GM23338 (cell line): ENCODE results near the gene CACNA2D3. TPM values are rescaled to one million over a fixed set of nuclear protein-coding genes. Genes with fewer than 3 reads are reported as not detected.

Experiments
- ATAC-seq: fragments of 200-7000 bp; cut with Tn5 transposase; 3 replicates; pipeline ENCODE4 v1.9.1; 2020
- DNase-seq: peaks from one replicate; pipeline ENCODE4 v3.0.0-alpha.2; 2015; ENCODE audit warnings: low spot score
- H2AFZ ChIP-seq: fragments of 200-600 bp; sonication (generic); 2 replicates; pipeline ENCODE4 v1.8.0; 2016; ENCODE audit warnings: antibody characterized with exemption, mild to moderate bottlenecking, moderate library complexity
- H3F3A ChIP-seq: fragments of 200-600 bp; sonication (generic); replicated peaks from 2 replicates; pipeline ENCODE4 v1.8.0; 2017; ENCODE audit warnings: antibody characterized with exemption, mixed run types, low read depth
- H3K27ac ChIP-seq: fragments of 200-600 bp; sonication (generic); 2 replicates; pipeline ENCODE4 v1.6.1; 2016; ENCODE audit warnings: low read depth
- H3K27me3 ChIP-seq: fragments of 200-600 bp; sonication (generic); 2 replicates; pipeline ENCODE4 v1.8.0; 2016; ENCODE audit warnings: mild to moderate bottlenecking, mixed run types, moderate library complexity; ENCODE audit not compliant: insufficient read depth
- H3K36me3 ChIP-seq: fragments of 200-600 bp; sonication (generic); 2 replicates; pipeline ENCODE4 v1.8.0; 2016; ENCODE audit warnings: mild to moderate bottlenecking; ENCODE audit not compliant: insufficient read depth
- H3K4me1 ChIP-seq: fragments of 200-600 bp; sonication (generic); 2 replicates; pipeline ENCODE4 v1.8.0; 2016; ENCODE audit warnings: mild to moderate bottlenecking, moderate library complexity; ENCODE audit not compliant: insufficient read depth
- H3K4me2 ChIP-seq: fragments of 200-600 bp; sonication (generic); 2 replicates; pipeline ENCODE4 v1.7.1; 2017; ENCODE audit warnings: mixed run types
- H3K4me3 ChIP-seq: fragments of 200-600 bp; sonication (generic); 2 replicates; pipeline ENCODE4 v1.6.1; 2016; ENCODE audit warnings: mixed run types
- H3K79me2 ChIP-seq: fragments of 200-600 bp; sonication (generic); replicated peaks from 2 replicates; pipeline ENCODE4 v1.8.0; 2017; ENCODE audit warnings: mild to moderate bottlenecking; ENCODE audit not compliant: insufficient read depth
- H3K9me2 ChIP-seq: fragments of 200-600 bp; sonication (generic); 2 replicates; pipeline ENCODE4 v1.8.0; 2017; ENCODE audit not compliant: insufficient read depth
- H4K20me1 ChIP-seq: fragments of 200-600 bp; sonication (generic); replicated peaks from 2 replicates; pipeline ENCODE4 v1.8.0; 2017; ENCODE audit warnings: mild to moderate bottlenecking; ENCODE audit not compliant: insufficient read depth
- H3K27ac Mint-ChIP-seq: 2 replicates; pipeline ENCODE4 v1.8.0; 2020; ENCODE audit warnings: inconsistent platforms, mild to moderate bottlenecking, moderate library complexity, mixed read lengths
- H3K27me3 Mint-ChIP-seq: 3 replicates; pipeline ENCODE4 v1.8.0; 2022; ENCODE audit warnings: low read depth, mild to moderate bottlenecking, moderate library complexity, mixed read lengths, inconsistent platforms; ENCODE audit not compliant: insufficient read depth, poor library complexity
- H3K36me3 Mint-ChIP-seq: 3 replicates; pipeline ENCODE4 v1.8.0; 2021; ENCODE audit warnings: low read depth, mild to moderate bottlenecking, inconsistent platforms, moderate library complexity, mixed read lengths
- H3K4me1 Mint-ChIP-seq: 3 replicates; pipeline ENCODE4 v1.8.0; 2020; ENCODE audit warnings: mild to moderate bottlenecking, inconsistent platforms, mixed read lengths
- H3K4me3 Mint-ChIP-seq: 3 replicates; pipeline ENCODE4 v1.8.0; 2021; ENCODE audit warnings: moderate library complexity, mild to moderate bottlenecking, inconsistent platforms, mixed read lengths
- H3K9me3 Mint-ChIP-seq: 3 replicates; pipeline ENCODE4 v1.8.0; 2020; ENCODE audit warnings: moderate library complexity, mild to moderate bottlenecking, inconsistent platforms, mixed read lengths
- CREB1 ChIP-seq: fragments of 250-450 bp; sonication (Bioruptor Pico); IDR thresholded peaks from 2 replicates; pipeline ENCODE4 v1.5.0; 2020; ENCODE audit warnings: low read depth, mild to moderate bottlenecking, moderate library complexity
- EZH2phosphoT487 ChIP-seq: fragments of 200-600 bp; sonication (generic); IDR thresholded peaks from one replicate; pipeline ENCODE4 v1.8.1; 2018; ENCODE audit warnings: antibody characterized with exemption; ENCODE audit not compliant: unreplicated experiment
- JUNB ChIP-seq: IDR thresholded peaks from one replicate; pipeline ENCODE4 v1.6.1; 2016; ENCODE audit warnings: antibody characterized with exemption; ENCODE audit not compliant: unreplicated experiment
- NANOG ChIP-seq: IDR thresholded peaks from 2 replicates; pipeline ENCODE4 v1.6.1; 2016; ENCODE audit warnings: antibody characterized with exemption, borderline replicate concordance
- POLR2AphosphoS5 ChIP-seq: IDR thresholded peaks from 2 replicates; pipeline ENCODE4 v1.6.1; 2016; ENCODE audit warnings: antibody characterized with exemption, low read depth
- STAT1 ChIP-seq: IDR thresholded peaks from one replicate; pipeline ENCODE4 v1.6.1; 2016; ENCODE audit warnings: antibody characterized with exemption; ENCODE audit not compliant: unreplicated experiment
- ZNF114 ChIP-seq: fragments of 250-450 bp; sonication (Bioruptor Pico); IDR thresholded peaks from 2 replicates; pipeline ENCODE4 v1.5.0; 2020; ENCODE audit warnings: mild to moderate bottlenecking, moderate library complexity
- ZNF331 ChIP-seq: fragments of 250-450 bp; sonication (Bioruptor Pico); IDR thresholded peaks from 2 replicates; pipeline ENCODE4 v1.5.0; 2020; ENCODE audit warnings: low read depth, mild to moderate bottlenecking, moderate library complexity
- polyA plus RNA-seq: library from polyadenylated mRNA; unstranded; fragments of >200 nt; fragmentation: Nextera tagmentation; extraction: Ambion mirVana; gene quantifications from 2 replicates; pipeline ENCODE4 v1.2.1, GENCODE V29; 2016
- total RNA-seq: library from RNA; depleted of rRNA; stranded (reverse); fragments of >200 nt; shearing (Covaris generic); gene quantifications from 2 replicates; pipeline ENCODE4 v1.2.3, GENCODE V29; 2014
- TF ChIP-seq, protein P1 (sequence below), 2 experiments: fragments of 200-600 bp in 1 of 2; sonication (generic) in 1 of 2; conservative IDR thresholded peaks; 2 replicates each; pipeline versions ENCODE4 v1.5.1 to v1.6.1; 2016 to 2017; ENCODE audit warnings: antibody characterized with exemption in 2 of 2, low read depth in 2 of 2, mild to moderate bottlenecking in 2 of 2, moderate library complexity in 1 of 2
- TF ChIP-seq, protein P2 (sequence below): IDR thresholded peaks from 2 replicates; pipeline ENCODE4 v1.6.1; 2016; ENCODE audit warnings: antibody characterized with exemption
- TF ChIP-seq, protein P3 (sequence below): IDR thresholded peaks from one replicate; pipeline ENCODE4 v1.6.1; 2018; ENCODE audit warnings: antibody characterized with exemption; ENCODE audit not compliant: unreplicated experiment

CACNA2D3 gene
- total and polyA plus RNA-seq, 2 experiments from 2014 or later, result 2.2 to 2.3 TPM

DNA sequence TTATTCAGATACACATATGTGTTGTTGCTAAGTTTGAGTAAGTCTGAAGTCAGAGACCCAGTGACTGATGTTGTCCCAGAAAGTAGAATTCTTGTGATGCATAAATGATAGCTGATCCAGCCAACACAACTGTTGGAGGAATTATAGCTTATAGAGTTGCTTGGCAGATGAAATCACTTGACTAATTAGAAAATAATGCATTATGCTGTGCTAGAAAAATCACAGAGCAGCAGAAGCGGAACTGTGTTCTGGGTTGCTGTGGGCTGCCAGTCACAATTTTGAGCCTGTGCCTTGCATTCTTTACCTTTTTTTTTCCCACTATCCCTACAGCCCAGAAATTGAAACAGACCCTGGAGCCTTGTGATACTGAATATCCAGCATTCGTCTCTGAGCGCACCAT lies 895.5 kb downstream of the CACNA2D3 start:
- no peaks in the 10 kb centered on the region for H3K36me3 Mint-ChIP-seq
- no peak overlapping the region for H3K4me3 Mint-ChIP-seq
- no peaks in the 10 kb centered on the region for H3K27me3 ChIP-seq

DNA sequence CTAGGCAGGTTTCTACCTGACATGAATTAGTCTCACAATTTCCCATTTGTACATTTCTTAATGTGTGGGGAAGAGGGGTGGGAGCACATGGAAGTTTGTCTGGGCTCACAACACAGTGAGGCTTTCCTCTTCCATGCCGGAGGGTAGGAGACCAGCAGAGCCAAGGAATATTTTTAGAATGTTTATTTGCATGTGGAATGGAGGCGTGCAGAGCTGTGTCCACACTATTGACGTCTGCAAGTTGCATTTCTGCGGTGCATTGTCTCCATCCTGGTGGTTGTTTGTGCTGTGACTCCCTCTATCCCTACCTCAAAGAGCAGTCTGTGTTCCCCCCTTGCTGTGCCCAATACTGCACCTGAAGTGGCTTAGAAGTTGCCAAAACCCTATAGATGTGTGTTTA lies 908.6 kb downstream of the CACNA2D3 start:
- Histone ChIP-seq H3K36me3 (no peaks in the 10 kb centered on the region), H3K4me1 (no peaks in the 10 kb centered on the region), H3F3A (no peaks in the 10 kb centered on the region), H4K20me1 (no peaks in the 10 kb centered on the region), H3K4me2 (no peak overlapping the region), H2AFZ (no peak overlapping the region), H3K79me2 (no peaks in the 10 kb centered on the region), H3K27me3 (no peaks in the 10 kb centered on the region), H3K4me3 (no peak overlapping the region), H3K27ac (no peak overlapping the region), H3K9me2 (0 out of 2 replicates have a peak, but pooled peaks cover 4% of the 10 kb centered on the region)
- Mint-ChIP-seq H3K27me3 (no peaks in the 10 kb centered on the region), H3K4me3 (no peak overlapping the region), H3K9me3 (no peaks in the 10 kb centered on the region; the same call in 2 of the 3 replicates), H3K27ac (no peak overlapping the region), H3K36me3 (no peaks in the 10 kb centered on the region), H3K4me1 (peaks cover 3% of the 10 kb centered on the region)
- ATAC-seq (no peak), DNase-seq (no peak)
- TF ChIP-seq, protein P1, sequence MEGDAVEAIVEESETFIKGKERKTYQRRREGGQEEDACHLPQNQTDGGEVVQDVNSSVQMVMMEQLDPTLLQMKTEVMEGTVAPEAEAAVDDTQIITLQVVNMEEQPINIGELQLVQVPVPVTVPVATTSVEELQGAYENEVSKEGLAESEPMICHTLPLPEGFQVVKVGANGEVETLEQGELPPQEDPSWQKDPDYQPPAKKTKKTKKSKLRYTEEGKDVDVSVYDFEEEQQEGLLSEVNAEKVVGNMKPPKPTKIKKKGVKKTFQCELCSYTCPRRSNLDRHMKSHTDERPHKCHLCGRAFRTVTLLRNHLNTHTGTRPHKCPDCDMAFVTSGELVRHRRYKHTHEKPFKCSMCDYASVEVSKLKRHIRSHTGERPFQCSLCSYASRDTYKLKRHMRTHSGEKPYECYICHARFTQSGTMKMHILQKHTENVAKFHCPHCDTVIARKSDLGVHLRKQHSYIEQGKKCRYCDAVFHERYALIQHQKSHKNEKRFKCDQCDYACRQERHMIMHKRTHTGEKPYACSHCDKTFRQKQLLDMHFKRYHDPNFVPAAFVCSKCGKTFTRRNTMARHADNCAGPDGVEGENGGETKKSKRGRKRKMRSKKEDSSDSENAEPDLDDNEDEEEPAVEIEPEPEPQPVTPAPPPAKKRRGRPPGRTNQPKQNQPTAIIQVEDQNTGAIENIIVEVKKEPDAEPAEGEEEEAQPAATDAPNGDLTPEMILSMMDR (conservative IDR thresholded peaks at IDR 0.05; ENCODE audit: low read depth in 2 of 2), result no peak
- no peak for TF ChIP-seq ZNF114 (CRISPR knock-in tag)
- TF ChIP-seq, protein P2, sequence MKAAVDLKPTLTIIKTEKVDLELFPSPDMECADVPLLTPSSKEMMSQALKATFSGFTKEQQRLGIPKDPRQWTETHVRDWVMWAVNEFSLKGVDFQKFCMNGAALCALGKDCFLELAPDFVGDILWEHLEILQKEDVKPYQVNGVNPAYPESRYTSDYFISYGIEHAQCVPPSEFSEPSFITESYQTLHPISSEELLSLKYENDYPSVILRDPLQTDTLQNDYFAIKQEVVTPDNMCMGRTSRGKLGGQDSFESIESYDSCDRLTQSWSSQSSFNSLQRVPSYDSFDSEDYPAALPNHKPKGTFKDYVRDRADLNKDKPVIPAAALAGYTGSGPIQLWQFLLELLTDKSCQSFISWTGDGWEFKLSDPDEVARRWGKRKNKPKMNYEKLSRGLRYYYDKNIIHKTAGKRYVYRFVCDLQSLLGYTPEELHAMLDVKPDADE, result no peak
- TF ChIP-seq, protein P3, sequence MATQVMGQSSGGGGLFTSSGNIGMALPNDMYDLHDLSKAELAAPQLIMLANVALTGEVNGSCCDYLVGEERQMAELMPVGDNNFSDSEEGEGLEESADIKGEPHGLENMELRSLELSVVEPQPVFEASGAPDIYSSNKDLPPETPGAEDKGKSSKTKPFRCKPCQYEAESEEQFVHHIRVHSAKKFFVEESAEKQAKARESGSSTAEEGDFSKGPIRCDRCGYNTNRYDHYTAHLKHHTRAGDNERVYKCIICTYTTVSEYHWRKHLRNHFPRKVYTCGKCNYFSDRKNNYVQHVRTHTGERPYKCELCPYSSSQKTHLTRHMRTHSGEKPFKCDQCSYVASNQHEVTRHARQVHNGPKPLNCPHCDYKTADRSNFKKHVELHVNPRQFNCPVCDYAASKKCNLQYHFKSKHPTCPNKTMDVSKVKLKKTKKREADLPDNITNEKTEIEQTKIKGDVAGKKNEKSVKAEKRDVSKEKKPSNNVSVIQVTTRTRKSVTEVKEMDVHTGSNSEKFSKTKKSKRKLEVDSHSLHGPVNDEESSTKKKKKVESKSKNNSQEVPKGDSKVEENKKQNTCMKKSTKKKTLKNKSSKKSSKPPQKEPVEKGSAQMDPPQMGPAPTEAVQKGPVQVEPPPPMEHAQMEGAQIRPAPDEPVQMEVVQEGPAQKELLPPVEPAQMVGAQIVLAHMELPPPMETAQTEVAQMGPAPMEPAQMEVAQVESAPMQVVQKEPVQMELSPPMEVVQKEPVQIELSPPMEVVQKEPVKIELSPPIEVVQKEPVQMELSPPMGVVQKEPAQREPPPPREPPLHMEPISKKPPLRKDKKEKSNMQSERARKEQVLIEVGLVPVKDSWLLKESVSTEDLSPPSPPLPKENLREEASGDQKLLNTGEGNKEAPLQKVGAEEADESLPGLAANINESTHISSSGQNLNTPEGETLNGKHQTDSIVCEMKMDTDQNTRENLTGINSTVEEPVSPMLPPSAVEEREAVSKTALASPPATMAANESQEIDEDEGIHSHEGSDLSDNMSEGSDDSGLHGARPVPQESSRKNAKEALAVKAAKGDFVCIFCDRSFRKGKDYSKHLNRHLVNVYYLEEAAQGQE, result no peak
- no peak for TF ChIP-seq JUNB
- no peak for TF ChIP-seq CREB1 (CRISPR knock-in tag)
- TF ChIP-seq POLR2AphosphoS5, result no peak
- TF ChIP-seq NANOG, result no peak
- TF ChIP-seq STAT1, result no peak
- TF ChIP-seq EZH2phosphoT487, result no peak
- TF ChIP-seq ZNF331, result no peak

More for the DNA sequence above, 895.5 kb downstream of the CACNA2D3 start:
- Histone ChIP-seq H3K79me2 (no peaks in the 10 kb centered on the region), H4K20me1 (no peaks in the 10 kb centered on the region), H3K4me2 (no peak overlapping the region), H3F3A (no peaks in the 10 kb centered on the region), H3K27ac (no peak overlapping the region), H3K9me2 (no peaks in the 10 kb centered on the region), H3K4me1 (peaks cover 9% of the 10 kb centered on the region; the same call in 1 of the 2 replicates), H2AFZ (no peak overlapping the region), H3K36me3 (no peaks in the 10 kb centered on the region), H3K4me3 (no peak overlapping the region)
- H3K9me3 Mint-ChIP-seq, result no peaks in the 10 kb centered on the region
- peaks cover 8% of the 10 kb centered on the region; the same call in 2 of the 3 replicates for H3K4me1 Mint-ChIP-seq
- ATAC-seq (no peak), DNase-seq (no peak)
- H3K27ac Mint-ChIP-seq, result no peak overlapping the region
- TF ChIP-seq ZNF331, result no peak
- no peaks in the 10 kb centered on the region for H3K27me3 Mint-ChIP-seq
